Caco-2 (cell line): Measurements from ENCODE around the gene DNAH2. TPM values are rescaled to one million over a fixed set of nuclear protein-coding genes. Genes with fewer than 3 reads are reported as not detected.

Source experiments
- BruUV-seq: library from RNA; stranded (reverse); fragments of 400-500 nt; replicated peaks from 2 replicates; lab custom pipeline; 2021; lab: Mats Ljungman, UMichigan
- CTCF ChIA-PET: fragments of 300-600 bp; sonication (Branson Sonifier 250); formaldehyde crosslinking; loops from one replicate; lab custom pipeline; 2022; ENCODE audit warnings: antibody characterized with exemption; lab: Charles Lee
- POLR2A ChIA-PET: fragments of 300-600 bp; sonication (Branson Sonifier 250); formaldehyde crosslinking; loops from one replicate; lab custom pipeline; 2022; ENCODE audit warnings: antibody characterized with exemption; lab: Charles Lee
- DNase-seq, 2 experiments: peaks; one replicate each; pipeline versions ENCODE4 v3.0.0 to v3.0.0-alpha.2; 2020 to 2022
- H3K27me3 ChIP-seq: replicated peaks from 2 replicates; pipeline ENCODE4 v1.6.0; 2011; ENCODE audit warnings: low read length; ENCODE audit not compliant: control insufficient read depth, insufficient read depth
- H3K36me3 ChIP-seq: 2 replicates; pipeline ENCODE4 v1.5.1; 2011; ENCODE audit warnings: low read length; ENCODE audit not compliant: control insufficient read depth, insufficient read depth
- H3K4me1 ChIP-seq: fragments of 250-450 bp; sonication (Bioruptor Pico); 2 replicates; pipeline ENCODE4 v1.5.1; 2020; ENCODE audit warnings: mild to moderate bottlenecking
- H3K4me3 ChIP-seq: 2 replicates; pipeline ENCODE4 v1.5.1; 2011; ENCODE audit warnings: low read depth, mild to moderate bottlenecking, control low read depth, low read length
- H3K9me3 ChIP-seq: fragments of 250-450 bp; sonication (Bioruptor Pico); 2 replicates; pipeline ENCODE4 v1.5.1; 2020; ENCODE audit warnings: mild to moderate bottlenecking, moderate library complexity
- H3K27ac Mint-ChIP-seq: one replicate; pipeline ENCODE4 v1.8.0; 2022; ENCODE audit warnings: mixed read lengths; ENCODE audit not compliant: unreplicated experiment
- H3K27me3 Mint-ChIP-seq: one replicate; pipeline ENCODE4 v1.8.0; 2022; ENCODE audit warnings: mixed read lengths; ENCODE audit not compliant: insufficient read depth, unreplicated experiment
- H3K36me3 Mint-ChIP-seq: one replicate; pipeline ENCODE4 v1.8.0; 2022; ENCODE audit warnings: mild to moderate bottlenecking, mixed read lengths; ENCODE audit not compliant: insufficient read depth, unreplicated experiment
- H3K4me1 Mint-ChIP-seq: one replicate; pipeline ENCODE4 v1.8.0; 2022; ENCODE audit warnings: low read depth, mixed read lengths; ENCODE audit not compliant: unreplicated experiment
- H3K4me3 Mint-ChIP-seq: one replicate; pipeline ENCODE4 v1.8.0; 2022; ENCODE audit warnings: mild to moderate bottlenecking, moderate library complexity, mixed read lengths; ENCODE audit not compliant: unreplicated experiment
- H3K9me3 Mint-ChIP-seq: one replicate; pipeline ENCODE4 v1.8.0; 2022; ENCODE audit warnings: mixed read lengths; ENCODE audit not compliant: unreplicated experiment
- CTCF ChIP-seq, 2 experiments: fragments of 200-600 bp in 1 of 2; IDR thresholded peaks; 1 replicate in 1 of 2; 2 replicates in 1 of 2; pipeline versions ENCODE4 v1.5.1 to v1.8.0; 2011 to 2022; ENCODE audit warnings: antibody characterized with exemption in 1 of 2, control low read depth in 1 of 2, inconsistent platforms in 1 of 2, low read depth in 1 of 2, low read length in 1 of 2, mild to moderate bottlenecking in 1 of 2, moderate library complexity in 1 of 2; ENCODE audit not compliant: insufficient read depth in 1 of 2, severe bottlenecking in 1 of 2, unreplicated experiment in 1 of 2
- intact Hi-C: fragments of 100-400 bp; cut with micrococcal nuclease; formaldehyde crosslinking; loops from one replicate; pipeline ENCODE4 v1.10.0; 2022; ENCODE audit not compliant: unreplicated experiment
- total RNA-seq: library from RNA; stranded (reverse); gene quantifications from 2 replicates; pipeline ENCODE4 v1.2.3, GENCODE V29; 2022

The DNAH2 gene
- total RNA-seq, 1 experiment from 2014 or later = 1.9 TPM

- Mint-ChIP-seq H3K4me3 (no peak overlapping the region), H3K9me3 (no peaks in the 10 kb centered on the region), H3K27me3 (no peaks in the 10 kb centered on the region), H3K27ac (no peak overlapping the region), H3K4me1 (no peaks in the 10 kb centered on the region), H3K36me3 (no peaks in the 10 kb centered on the region)
- BruUV-seq = no TSS peak
- TF ChIP-seq CTCF (IDR thresholded peaks at IDR 0.05; ENCODE audit: insufficient read depth in 1 of 2, low read depth in 1 of 2, low read length in 1 of 2, severe bottlenecking in 1 of 2, unreplicated experiment in 1 of 2) = no peak
- ChIA-PET CTCF (no interaction called here), POLR2A (no interaction called here)
- Histone ChIP-seq H3K27me3 (no peaks in the 10 kb centered on the region), H3K9me3 (no peaks in the 10 kb centered on the region), H3K36me3 (no peaks in the 10 kb centered on the region), H3K4me3 (no peak overlapping the region), H3K4me1 (no peaks in the 10 kb centered on the region)
- no peak for DNase-seq
- intact Hi-C loops = no loop called here
These were observed 71.6 kb downstream of the DNAH2 start for GRCh38 chr17:7789131-7789530.

GRCh38 chr17:7790150-7790549 lies 72.6 kb downstream of the DNAH2 start:
- Histone ChIP-seq H3K9me3 (no peaks in the 10 kb centered on the region), H3K4me1 (no peaks in the 10 kb centered on the region), H3K36me3 (no peaks in the 10 kb centered on the region), H3K27me3 (no peaks in the 10 kb centered on the region), H3K4me3 (no peak overlapping the region)
- no peak for TF ChIP-seq CTCF (IDR thresholded peaks at IDR 0.05; ENCODE audit: insufficient read depth in 1 of 2, low read depth in 1 of 2, low read length in 1 of 2, severe bottlenecking in 1 of 2, unreplicated experiment in 1 of 2)
- Mint-ChIP-seq H3K4me1 (no peaks in the 10 kb centered on the region), H3K36me3 (no peaks in the 10 kb centered on the region), H3K27ac (no peak overlapping the region), H3K9me3 (no peaks in the 10 kb centered on the region), H3K27me3 (no peaks in the 10 kb centered on the region), H3K4me3 (no peak overlapping the region)
- DNase-seq = no peak
- intact Hi-C loops = no loop called here
- ChIA-PET CTCF (no interaction called here), POLR2A (no interaction called here)
- BruUV-seq = no TSS peak

DNA sequence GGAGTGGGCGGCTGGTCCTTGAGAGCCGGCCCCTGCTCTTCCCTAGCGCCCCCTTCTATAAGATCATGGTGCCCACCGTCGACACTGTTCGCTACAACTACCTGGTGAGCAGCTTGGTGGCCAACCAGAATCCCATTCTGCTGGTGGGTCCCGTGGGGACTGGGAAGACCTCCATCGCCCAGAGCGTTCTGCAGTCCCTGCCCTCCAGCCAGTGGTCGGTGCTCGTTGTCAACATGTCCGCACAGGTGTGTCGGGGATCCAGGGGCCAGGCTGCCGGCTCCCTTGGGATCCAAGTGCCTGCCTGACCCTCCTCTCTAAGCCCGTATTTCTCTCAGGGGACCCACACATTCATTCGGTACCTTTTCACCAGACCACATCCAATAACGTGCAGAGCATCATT lies 75.1 kb downstream of the DNAH2 start:
- ChIA-PET POLR2A (no interaction called here), CTCF (no interaction called here)
- Histone ChIP-seq H3K36me3 (no peaks in the 10 kb centered on the region), H3K4me3 (no peak overlapping the region), H3K4me1 (no peaks in the 10 kb centered on the region), H3K27me3 (no peaks in the 10 kb centered on the region), H3K9me3 (no peaks in the 10 kb centered on the region)
- H3K9me3 Mint-ChIP-seq = no peaks in the 10 kb centered on the region
- no peak overlapping the region for H3K4me3 Mint-ChIP-seq
- H3K27ac Mint-ChIP-seq = no peak overlapping the region
- no peaks in the 10 kb centered on the region for H3K36me3 Mint-ChIP-seq
- BruUV-seq = no TSS peak
- H3K27me3 Mint-ChIP-seq = no peaks in the 10 kb centered on the region
- no peaks in the 10 kb centered on the region for H3K4me1 Mint-ChIP-seq
- intact Hi-C loops = no loop called here
- no peak for DNase-seq
- no peak for TF ChIP-seq CTCF (IDR thresholded peaks at IDR 0.05; ENCODE audit: insufficient read depth in 1 of 2, low read depth in 1 of 2, low read length in 1 of 2, severe bottlenecking in 1 of 2, unreplicated experiment in 1 of 2)
